Ishikawa (cell line): Measurements from ENCODE around the gene BCKDHA.

Experiments used
- CEBPB ChIP-seq: IDR thresholded peaks from 2 replicates; pipeline ENCODE4 v1.6.1; 2012
- CREB1 ChIP-seq: IDR thresholded peaks from 2 replicates; pipeline ENCODE4 v1.6.1; 2012; ENCODE audit warnings: low read depth
- EGR1 ChIP-seq: IDR thresholded peaks from 2 replicates; pipeline ENCODE4 v1.6.1; 2012
- EP300 ChIP-seq: IDR thresholded peaks from 2 replicates; pipeline ENCODE4 v1.6.1; 2012; ENCODE audit warnings: borderline replicate concordance
- FOXM1 ChIP-seq: IDR thresholded peaks from 2 replicates; pipeline ENCODE4 v1.6.1; 2012; ENCODE audit warnings: low read depth, borderline replicate concordance
- MAX ChIP-seq: IDR thresholded peaks from 2 replicates; pipeline ENCODE4 v1.6.1; 2012
- NFIC ChIP-seq: IDR thresholded peaks from 2 replicates; pipeline ENCODE4 v1.6.1; 2012
- RAD21 ChIP-seq: IDR thresholded peaks from 2 replicates; pipeline ENCODE4 v1.6.1; 2012; ENCODE audit warnings: low read depth
- REST ChIP-seq: IDR thresholded peaks from 2 replicates; pipeline ENCODE4 v1.6.1; 2012; ENCODE audit warnings: low read depth, mild to moderate bottlenecking
- TAF1 ChIP-seq: IDR thresholded peaks from 2 replicates; pipeline ENCODE4 v1.6.1; 2012; ENCODE audit warnings: low read depth, mild to moderate bottlenecking
- TCF12 ChIP-seq: IDR thresholded peaks from 2 replicates; pipeline ENCODE4 v1.6.1; 2012; ENCODE audit warnings: low read depth
- TEAD4 ChIP-seq: IDR thresholded peaks from 2 replicates; pipeline ENCODE4 v1.6.1; 2012
- USF1 ChIP-seq: IDR thresholded peaks from 2 replicates; pipeline ENCODE4 v1.6.1; 2012
- YY1 ChIP-seq: IDR thresholded peaks from 2 replicates; pipeline ENCODE4 v1.6.1; 2012; ENCODE audit warnings: low read depth
- ZBTB7A ChIP-seq: IDR thresholded peaks from 2 replicates; pipeline ENCODE4 v1.6.1; 2012; ENCODE audit warnings: low read depth

BCKDHA gene

GRCh38 chr19:41369769-41370168 lies 27.8 kb upstream of the BCKDHA start:
- TF ChIP-seq CEBPB (no peak), ZBTB7A (no peak), FOXM1 (no peak), REST (no peak), EGR1 (no peak), NFIC (no peak), TEAD4 (no peak), MAX (no peak), RAD21 (no peak), CREB1 (no peak), TCF12 (no peak), YY1 (no peak), USF1 (no peak), TAF1 (no peak), EP300 (no peak)

- no peak for TF ChIP-seq RAD21
- no peak for TF ChIP-seq MAX
- TF ChIP-seq EP300: no peak
- TF ChIP-seq TEAD4: no peak
- TF ChIP-seq TCF12: no peak
- no peak for TF ChIP-seq TAF1
- no peak for TF ChIP-seq ZBTB7A
- TF ChIP-seq FOXM1: no peak
- TF ChIP-seq YY1: no peak
- no peak for TF ChIP-seq CEBPB
- TF ChIP-seq NFIC: no peak
- no peak for TF ChIP-seq REST
- TF ChIP-seq USF1: no peak
- no peak for TF ChIP-seq EGR1
- no peak for TF ChIP-seq CREB1
Measured at GRCh38 chr19:41371541-41371940, 26.1 kb upstream of the BCKDHA start.

GRCh38 chr19:41372501-41372900 lies 25.1 kb upstream of the BCKDHA start:
- TF ChIP-seq TEAD4 (no peak), REST (no peak), CREB1 (no peak), CEBPB (no peak), MAX (no peak)

GRCh38 chr19:41373993-41374392 lies 23.6 kb upstream of the BCKDHA start:
- TF ChIP-seq MAX (peak; percentile 51), EP300 (peak; percentile 24; the same call in 1 of the 2 replicates), EGR1 (no peak), YY1 (no peak), FOXM1 (no peak), REST (no peak), USF1 (peak; percentile 12; the same call in 1 of the 2 replicates), RAD21 (peak; percentile 15; the same call in 1 of the 2 replicates), TAF1 (no peak), TCF12 (peak; percentile 94), ZBTB7A (no peak), CREB1 (no peak), TEAD4 (peak; percentile 59; the same call in 1 of the 2 replicates), NFIC (peak; percentile 99), CEBPB (no peak)
